Thymus (tissue), 11 donors: ENCODE results near the gene ZDHHC22. TPM values are rescaled to one million over a fixed set of nuclear protein-coding genes. Genes with fewer than 3 reads are reported as not detected.

ENCODE experiments used
- DNase-seq, 9 donors: peaks; one replicate each; pipeline ENCODE4 v3.0.0-alpha.2; 2013; ENCODE audit warnings: low spot score in 9 of 9, low read depth in 6 of 9, missing footprints in 1 of 9
- H3K27ac ChIP-seq, 2 donors: one replicate each; pipeline ENCODE4 v1.5.1; 2013; ENCODE audit warnings: control low read depth in 1 of 2, low read depth in 1 of 2, low read length in 1 of 2, mild to moderate bottlenecking in 1 of 2, moderate library complexity in 1 of 2
- H3K27me3 ChIP-seq, 2 donors: one replicate each; pipeline ENCODE4 v1.5.1; 2013; ENCODE audit warnings: low read length in 1 of 2; ENCODE audit not compliant: control insufficient read depth in 2 of 2, insufficient read depth in 1 of 2
- H3K36me3 ChIP-seq, 2 donors: one replicate each; pipeline ENCODE4 v1.5.1; 2013; ENCODE audit warnings: low read length in 1 of 2, mild to moderate bottlenecking in 1 of 2, moderate library complexity in 1 of 2; ENCODE audit not compliant: control insufficient read depth in 2 of 2, insufficient read depth in 2 of 2
- H3K4me1 ChIP-seq, 2 donors: one replicate each; pipeline ENCODE4 v1.5.1; 2013; ENCODE audit warnings: low read length in 2 of 2; ENCODE audit not compliant: control insufficient read depth in 2 of 2, insufficient read depth in 2 of 2
- H3K4me3 ChIP-seq, 2 donors: one replicate each; pipeline ENCODE4 v1.5.1; 2013; ENCODE audit warnings: low read length in 2 of 2, control low read depth in 1 of 2, mild to moderate bottlenecking in 1 of 2
- H3K9me3 ChIP-seq, 2 donors: one replicate each; pipeline ENCODE4 v1.5.1; 2013; ENCODE audit warnings: low read length in 1 of 2, mild to moderate bottlenecking in 1 of 2; ENCODE audit not compliant: control insufficient read depth in 2 of 2, insufficient read depth in 1 of 2
- WGBS: extraction: QIAGEN DNeasy Blood & Tissue Kit; methylation state at CpG from one replicate; pipeline ENCODE4 v1.1.7; 2013; 5-methylcytosine and 5-hydroxymethylcytosine counted together
- polyA plus RNA-seq: library from polyadenylated mRNA; stranded (reverse); fragments of 200-250 nt; gene quantifications from one replicate; pipeline ENCODE4 v1.2.3, GENCODE V29; 2013
- total RNA-seq: library from RNA; stranded (reverse); fragments of 120-200 nt; gene quantifications from one replicate; pipeline ENCODE4 v1.2.4, GENCODE V29; 2013
- donor health status: healthy.

ZDHHC22 gene
- total and polyA plus RNA-seq, 2 donors = 0.05 TPM; not detected in 1

- H3K27ac ChIP-seq = no peak overlapping the region
- H3K9me3 ChIP-seq = peaks cover 0 to 4% of the 10 kb centered on the region in 2 donors
- WGBS = 85% methylated on average over 5 of the region's 5 CpGs
- no peak overlapping the region for H3K4me3 ChIP-seq
- no peak for DNase-seq
- H3K4me1 ChIP-seq = peaks cover 0 to 4% of the 10 kb centered on the region in 2 donors
- H3K27me3 ChIP-seq = no peaks in the 10 kb centered on the region
- no peaks in the 10 kb centered on the region for H3K36me3 ChIP-seq
Measured at GRCh38 chr14:77084985-77085384, 56.6 kb downstream of the ZDHHC22 start.

- 96% methylated on average over 3 of the region's 3 CpGs for WGBS
Measured at GRCh38 chr14:77083082-77083481, 58.5 kb downstream of the ZDHHC22 start.

GRCh38 chr14:77082356-77082755, 59.2 kb downstream of the ZDHHC22 start:
- WGBS = 98% methylated on average over 3 of the region's 3 CpGs
- no peaks in the 10 kb centered on the region for H3K36me3 ChIP-seq
- H3K27me3 ChIP-seq = no peaks in the 10 kb centered on the region
- H3K4me3 ChIP-seq = no peak overlapping the region
- no peak overlapping the region for H3K27ac ChIP-seq
- no peaks in the 10 kb centered on the region for H3K4me1 ChIP-seq
- no peak for DNase-seq
- peaks cover 0 to 4% of the 10 kb centered on the region in 2 donors for H3K9me3 ChIP-seq

More at GRCh38 chr14:77083082-77083481, 58.5 kb downstream of the ZDHHC22 start:
- Histone ChIP-seq H3K4me1 (peaks cover 0 to 4% of the 10 kb centered on the region in 2 donors), H3K9me3 (peaks cover 0 to 4% of the 10 kb centered on the region in 2 donors), H3K27me3 (no peaks in the 10 kb centered on the region), H3K4me3 (no peak overlapping the region), H3K36me3 (no peaks in the 10 kb centered on the region), H3K27ac (no peak overlapping the region)
- no peak for DNase-seq

Other genes with a start within 250 kb of the ZDHHC22 start
- 14.3 TPM for gene IRF2BPL, start 113.1 kb downstream of the ZDHHC22 start, total RNA-seq
- gene IRF2BPL, start 113.1 kb downstream of the ZDHHC22 start, polyA plus RNA-seq = 13.3 TPM
- 11.7 TPM for gene CIPC, start 43.5 kb downstream of the ZDHHC22 start, total RNA-seq
- gene CIPC, start 43.5 kb downstream of the ZDHHC22 start, polyA plus RNA-seq = 10.5 TPM
- gene TMEM63C, start 40.0 kb upstream of the ZDHHC22 start, total RNA-seq = 0.24 TPM
- 0.64 TPM for gene TMEM63C, start 40.0 kb upstream of the ZDHHC22 start, polyA plus RNA-seq
- 0.14 TPM for gene NGB, start 129.4 kb upstream of the ZDHHC22 start, total RNA-seq
- 0.41 TPM for gene NGB, start 129.4 kb upstream of the ZDHHC22 start, polyA plus RNA-seq
- gene POMT2, start 179.1 kb upstream of the ZDHHC22 start, total RNA-seq = 3.5 TPM
- 11.1 TPM for gene POMT2, start 179.1 kb upstream of the ZDHHC22 start, polyA plus RNA-seq
- gene GSTZ1, start 179.2 kb upstream of the ZDHHC22 start, total RNA-seq = 18.6 TPM
- 24.4 TPM for gene GSTZ1, start 179.2 kb upstream of the ZDHHC22 start, polyA plus RNA-seq
- gene TMED8, start 235.3 kb upstream of the ZDHHC22 start, total RNA-seq = 10.0 TPM
- gene TMED8, start 235.3 kb upstream of the ZDHHC22 start, polyA plus RNA-seq = 7.0 TPM
- gene SAMD15, start 235.6 kb upstream of the ZDHHC22 start, total RNA-seq = 1.4 TPM
- 0.91 TPM for gene SAMD15, start 235.6 kb upstream of the ZDHHC22 start, polyA plus RNA-seq